ENCODE measurements around the gene RGS12.
"Not testable (repeated sequence)": the region's sequence is repeated elsewhere in the genome, so short reads cannot be mapped to it uniquely, and the experiment has no call there.

Gene RGS12

GRCh38 chr4:3297066-3297859, 4.4 kb downstream of the RGS12 start:
- no peak for DNase-seq

GRCh38 chr4:3299122-3299975, 6.5 kb downstream of the RGS12 start:
- DNase-seq = no peak

- no peak for DNase-seq
Observed at GRCh38 chr4:3299976-3300671, 7.3 kb downstream of the RGS12 start.

- DNase-seq = not testable (repeated sequence)
Observed at GRCh38 chr4:3300882-3301281, 8.1 kb downstream of the RGS12 start.

- no peak for DNase-seq
Observed at GRCh38 chr4:3301450-3302172, 8.8 kb downstream of the RGS12 start.

- peak; percentile 79 for DNase-seq
Observed at GRCh38 chr4:3302173-3302785, 9.5 kb downstream of the RGS12 start.

GRCh38 chr4:3302786-3303564, 10.2 kb downstream of the RGS12 start:
- DNase-seq = no peak

- no peak for DNase-seq
Observed at GRCh38 chr4:3303565-3303824, 10.7 kb downstream of the RGS12 start.

GRCh38 chr4:3303923-3304710, 11.3 kb downstream of the RGS12 start:
- DNase-seq = no peak

GRCh38 chr4:3304831-3305609, 12.2 kb downstream of the RGS12 start:
- no peak for DNase-seq

- no peak for DNase-seq
Observed at GRCh38 chr4:3305610-3306371, 13.0 kb downstream of the RGS12 start.

GRCh38 chr4:3306450-3306849, 13.6 kb downstream of the RGS12 start:
- no peak for DNase-seq

- DNase-seq = no peak
Observed at GRCh38 chr4:3307060-3307459, 14.2 kb downstream of the RGS12 start.

GRCh38 chr4:3307486-3307885, 14.7 kb downstream of the RGS12 start:
- no peak for DNase-seq

- DNase-seq = no peak
Observed at GRCh38 chr4:3307891-3308575, 15.2 kb downstream of the RGS12 start.

- DNase-seq = no peak
Observed at GRCh38 chr4:3308691-3309090, 15.9 kb downstream of the RGS12 start.

GRCh38 chr4:3310301-3311094, 17.7 kb downstream of the RGS12 start:
- no peak for DNase-seq

- DNase-seq = no peak
Observed at GRCh38 chr4:3311095-3311372, 18.2 kb downstream of the RGS12 start.

Measured in effector CD4-positive, alpha-beta T cell (primary cell).